Dedifferentiated amniotic fluid mesenchymal stem cell (primary cell): ENCODE measurements around the gene FIBP.
"Not testable (repeated sequence)": the region's sequence is repeated elsewhere in the genome, so short reads cannot be mapped to it uniquely, and the experiment has no call there.

Experiments
- DNase-seq: peaks from one replicate; pipeline ENCODE4 v3.0.0-alpha.2; 2016; ENCODE audit errors: extremely low spot score

Gene FIBP

DNA sequence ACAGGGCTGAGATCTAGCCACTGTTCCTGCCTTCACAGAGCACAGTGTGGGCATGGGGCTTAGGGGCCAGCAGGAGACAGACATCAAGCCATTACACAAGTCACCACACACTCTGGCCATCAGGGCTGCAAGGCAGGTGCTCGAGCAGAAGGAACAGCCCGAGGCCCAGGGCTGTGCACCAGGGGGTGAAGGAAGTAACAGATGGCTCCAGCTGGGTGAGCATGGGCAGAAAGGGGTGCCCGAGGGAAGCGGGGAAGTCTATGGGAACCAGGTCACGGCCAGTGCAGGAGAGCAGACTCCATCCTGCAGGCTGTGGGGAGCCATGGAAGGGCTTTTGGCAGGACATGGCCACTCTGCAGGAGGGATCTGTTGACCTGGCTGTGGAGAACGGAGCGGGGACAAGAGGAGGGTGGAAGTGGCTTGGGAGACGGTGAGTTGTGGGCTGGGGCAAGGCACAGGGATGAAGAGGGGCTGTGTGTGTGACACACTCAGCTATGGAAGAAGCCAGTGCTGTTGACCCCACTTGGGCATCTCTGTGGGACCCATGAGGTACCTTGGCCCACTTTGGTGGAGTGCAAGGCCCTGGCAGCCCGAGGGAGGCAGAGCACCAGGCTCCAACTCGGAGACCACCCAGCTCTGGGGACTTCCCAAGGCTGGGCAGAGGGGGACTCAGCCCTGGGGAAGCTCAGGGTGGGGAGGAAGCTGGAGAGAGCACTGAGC, 27.0 kb upstream of the FIBP start:
- DNase-seq, result no peak

DNA sequence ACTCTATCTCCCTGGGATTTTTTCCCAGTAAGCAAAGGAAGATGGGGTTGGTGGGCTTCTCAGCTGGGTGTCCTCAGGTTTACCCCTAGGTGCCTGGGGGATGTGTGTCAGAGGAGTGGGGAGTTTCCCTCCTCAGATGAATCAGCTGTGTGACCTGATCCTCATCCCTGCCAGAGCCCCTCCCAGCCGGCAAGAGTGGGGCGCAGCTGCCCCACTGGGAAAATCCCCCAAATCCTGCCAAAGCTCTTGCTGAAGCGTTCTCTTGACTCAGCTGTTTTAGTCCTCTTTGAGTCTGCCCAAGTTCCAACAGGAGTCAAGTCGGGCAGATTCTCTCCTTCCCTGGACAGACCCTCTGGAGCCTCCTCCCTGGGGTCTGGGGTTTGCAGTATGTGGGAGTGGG, 24.6 kb upstream of the FIBP start:
- DNase-seq, result no peak

DNA sequence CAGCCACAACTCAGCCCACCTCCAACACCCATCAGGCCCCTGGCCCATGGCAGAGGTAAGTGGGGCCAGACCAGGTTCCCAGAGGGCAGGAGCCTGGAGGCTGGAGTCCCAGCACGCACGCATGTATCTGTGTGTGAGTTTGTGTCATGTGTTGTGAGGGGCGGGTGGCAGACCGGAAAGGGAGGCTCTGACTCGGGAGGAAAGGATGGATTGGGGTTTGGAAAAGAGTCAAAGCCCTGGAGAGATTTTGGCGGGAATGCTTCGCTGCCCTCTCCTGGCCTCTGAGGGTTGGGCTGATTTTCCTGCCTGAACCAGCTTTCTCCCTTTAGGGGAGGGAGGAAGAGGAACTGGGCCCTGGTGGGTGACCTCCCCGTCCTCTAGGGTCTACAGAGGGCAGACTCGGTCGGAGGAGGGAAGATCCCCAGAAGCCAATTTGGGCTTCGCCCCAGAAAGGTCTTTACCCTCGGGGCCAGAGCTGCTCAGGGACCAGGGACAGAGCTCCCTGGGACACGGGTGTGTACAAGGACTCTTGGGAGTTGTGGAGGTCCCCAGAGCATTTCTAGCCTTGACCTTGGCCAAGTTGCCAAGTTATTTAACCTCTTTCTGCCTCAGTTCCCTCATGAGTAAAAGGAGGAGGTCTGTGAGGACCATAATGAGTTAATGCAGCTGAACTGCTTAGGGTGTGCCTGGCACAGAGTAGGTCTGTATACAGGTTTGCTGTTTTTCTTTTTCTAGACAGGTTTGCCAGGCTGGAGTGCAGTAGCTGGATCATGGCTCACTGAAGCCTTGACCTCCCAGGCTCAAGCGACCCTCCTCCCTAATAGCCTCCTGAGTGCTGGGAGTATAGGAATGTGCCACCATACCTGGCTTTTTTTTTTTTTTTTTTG, 23.7 kb upstream of the FIBP start:
- peak; percentile 49 for DNase-seq

DNA sequence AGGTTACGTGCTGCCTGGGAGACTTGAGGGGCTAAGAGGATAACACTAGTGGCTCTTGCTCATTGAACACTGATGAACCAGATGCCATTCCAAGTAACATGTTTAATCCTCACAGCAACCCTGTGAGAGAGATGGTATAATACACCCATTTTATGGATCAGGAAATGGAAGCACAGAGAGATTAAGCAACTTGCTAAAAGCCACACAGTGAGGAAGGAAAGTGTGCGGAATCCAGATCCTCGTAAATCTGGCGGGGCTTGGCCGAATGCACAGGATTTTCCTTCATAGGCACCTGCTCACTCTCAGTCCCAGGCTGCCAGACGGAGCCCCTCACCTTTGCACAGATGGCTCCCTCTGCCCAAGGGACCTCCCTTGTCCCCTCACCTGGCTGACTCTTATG, 19.6 kb upstream of the FIBP start:
- DNase-seq, result no peak

DNA sequence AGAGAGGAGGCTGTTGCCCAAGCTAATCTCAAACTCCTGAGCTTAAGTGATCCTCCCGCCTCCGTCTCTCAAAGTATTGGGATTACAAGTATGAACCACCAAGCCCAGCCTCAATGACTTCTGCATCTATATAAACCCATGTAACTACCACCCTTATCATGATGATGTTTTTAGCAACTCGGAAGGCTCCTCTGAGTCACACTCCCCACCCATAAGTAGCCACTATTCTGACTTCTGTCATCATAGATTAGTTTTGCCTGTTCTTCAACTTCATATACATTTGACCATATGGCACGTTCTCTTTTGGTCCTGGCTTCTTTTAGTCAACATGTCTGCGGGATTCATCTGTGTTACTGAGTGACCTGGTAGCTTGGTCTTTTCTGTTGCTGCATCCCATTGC, 18.3 kb upstream of the FIBP start:
- no peak for DNase-seq

DNA sequence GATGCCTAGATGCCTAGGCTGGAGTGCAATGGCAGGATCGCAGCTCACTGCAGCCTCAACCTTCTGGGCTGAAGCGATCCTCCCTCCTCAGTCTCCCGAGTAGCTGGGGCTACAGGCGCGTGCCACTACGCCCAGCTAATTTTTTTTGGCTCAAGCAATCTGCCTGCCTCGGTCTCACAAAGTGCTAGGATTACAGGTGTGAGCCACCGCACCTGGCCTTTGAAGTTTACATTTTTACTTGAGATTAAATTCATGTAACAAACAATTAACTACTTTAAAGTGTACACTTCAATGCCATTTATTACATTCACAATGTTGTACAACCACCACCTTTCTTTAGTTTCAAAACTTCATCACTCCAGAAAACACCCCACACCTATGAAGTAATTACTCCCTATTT, 15.4 kb upstream of the FIBP start:
- DNase-seq, result no peak

DNA sequence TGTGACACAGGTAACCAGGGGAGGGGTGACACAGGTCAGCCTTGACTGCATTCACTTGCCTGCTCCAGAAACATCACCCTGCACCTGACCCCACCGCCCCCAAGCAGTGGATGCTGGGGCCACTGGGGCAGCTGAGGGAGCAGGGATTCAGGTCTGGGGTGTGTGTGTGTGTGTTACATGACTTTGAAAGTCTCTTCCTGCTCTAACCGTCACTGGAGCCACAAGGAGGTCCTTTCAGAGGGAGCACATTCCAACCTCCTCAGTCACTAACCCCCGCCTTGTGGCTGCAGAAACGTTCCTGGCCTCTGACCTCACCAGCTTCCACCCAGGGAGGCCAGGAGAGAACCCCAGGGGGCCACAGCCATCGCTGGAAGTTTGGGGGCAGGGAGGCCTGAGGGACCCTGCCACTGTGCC, 14.8 kb upstream of the FIBP start:
- DNase-seq, result peak; percentile 66

DNA sequence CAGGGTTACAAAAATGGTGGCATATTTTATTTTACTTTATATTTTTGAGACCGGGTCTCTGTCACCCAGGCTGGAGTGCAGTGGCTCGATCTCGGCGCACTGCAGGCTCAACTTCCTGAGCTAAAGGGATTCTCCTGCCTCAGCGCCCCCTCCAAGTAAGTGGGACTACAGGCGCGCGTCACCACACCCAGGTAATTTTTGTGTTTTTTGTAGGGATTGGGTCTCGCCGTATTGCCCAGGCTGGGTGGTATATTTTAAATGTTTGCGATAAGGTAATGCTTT, 12.6 kb upstream of the FIBP start:
- DNase-seq, result no peak

DNA sequence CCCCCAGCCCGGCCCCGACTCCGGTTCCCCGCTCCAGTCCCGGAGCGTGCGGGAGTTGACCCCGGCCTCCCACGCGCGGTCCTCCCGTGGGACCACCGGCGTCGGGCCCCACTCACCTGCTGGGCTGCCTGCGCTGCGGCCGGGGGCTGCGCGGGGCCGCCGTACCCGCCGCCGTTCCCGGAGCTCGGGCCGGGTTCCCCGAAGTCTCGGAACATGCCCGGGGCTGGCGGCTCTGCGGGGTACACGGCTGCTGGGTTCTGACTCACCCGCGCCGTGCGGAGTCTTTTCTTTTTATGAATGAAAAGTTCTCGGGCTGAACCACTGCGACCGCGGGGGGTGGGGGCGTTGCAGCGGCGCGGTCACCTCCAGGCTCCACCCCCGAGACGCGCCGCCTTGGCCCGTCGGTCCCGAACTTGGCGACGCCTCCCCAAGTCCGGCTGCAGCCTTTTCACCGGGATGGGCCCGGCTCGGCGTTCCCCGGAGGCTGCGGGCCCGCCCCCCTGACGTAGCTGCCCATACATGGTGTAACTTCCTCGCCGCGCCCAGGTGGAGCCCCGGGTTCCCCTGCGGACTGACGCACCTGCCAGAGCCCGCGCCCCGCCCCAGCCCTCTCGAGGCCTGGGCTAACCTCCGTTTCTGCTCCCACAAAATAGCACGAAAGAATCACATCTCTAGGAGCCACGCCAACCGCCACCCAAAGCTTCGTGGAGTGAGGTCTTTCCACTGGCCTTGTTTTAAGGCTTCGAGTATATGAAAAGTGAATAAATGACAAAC, 12.0 kb upstream of the FIBP start, which contains the start of gene FOSL1:
FOSL1 (minus strand) TSS at position 264 of the 774 bp plus-strand sequence; CDS start at position 215, 49 bp downstream.
- DNase-seq, result peak; percentile 79

DNA sequence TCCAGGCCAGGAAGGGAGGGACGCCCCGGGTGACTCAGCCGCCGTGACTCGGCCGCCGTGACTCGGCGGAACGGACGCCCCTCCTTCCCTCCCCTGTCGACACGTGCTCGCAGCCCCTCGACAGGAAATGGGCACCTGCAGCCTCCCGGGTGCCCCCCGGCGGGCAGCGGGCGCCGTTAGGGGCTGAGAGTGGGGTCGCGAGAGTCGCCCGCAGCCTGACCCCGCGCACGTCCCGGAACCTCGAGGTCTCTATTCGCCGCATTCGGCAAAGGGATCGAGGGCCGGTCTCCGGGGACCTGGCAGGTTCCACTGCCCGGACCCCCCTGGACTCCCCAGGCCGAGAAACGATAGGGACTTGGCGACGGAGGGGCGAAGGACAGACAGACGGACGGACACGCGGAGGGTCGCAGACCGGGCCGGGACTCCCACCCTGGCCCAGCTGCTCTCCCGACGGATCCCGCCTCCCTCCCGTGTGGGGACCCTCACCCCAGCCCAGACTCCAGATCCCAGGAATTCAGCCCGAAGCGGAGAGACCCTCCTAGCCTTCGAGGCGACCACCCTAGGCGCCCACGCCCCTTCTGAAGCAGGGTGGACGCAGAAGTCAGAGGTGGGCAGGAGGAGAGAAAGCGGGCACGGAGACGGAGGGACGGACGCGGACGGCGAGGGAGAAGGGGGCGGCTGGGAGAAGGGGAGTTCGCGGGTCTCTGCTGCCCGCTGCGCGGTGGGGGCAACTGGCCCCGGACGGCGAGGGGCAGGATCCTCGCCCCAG, 11.3 kb upstream of the FIBP start:
- DNase-seq, result peak; percentile 46

DNA sequence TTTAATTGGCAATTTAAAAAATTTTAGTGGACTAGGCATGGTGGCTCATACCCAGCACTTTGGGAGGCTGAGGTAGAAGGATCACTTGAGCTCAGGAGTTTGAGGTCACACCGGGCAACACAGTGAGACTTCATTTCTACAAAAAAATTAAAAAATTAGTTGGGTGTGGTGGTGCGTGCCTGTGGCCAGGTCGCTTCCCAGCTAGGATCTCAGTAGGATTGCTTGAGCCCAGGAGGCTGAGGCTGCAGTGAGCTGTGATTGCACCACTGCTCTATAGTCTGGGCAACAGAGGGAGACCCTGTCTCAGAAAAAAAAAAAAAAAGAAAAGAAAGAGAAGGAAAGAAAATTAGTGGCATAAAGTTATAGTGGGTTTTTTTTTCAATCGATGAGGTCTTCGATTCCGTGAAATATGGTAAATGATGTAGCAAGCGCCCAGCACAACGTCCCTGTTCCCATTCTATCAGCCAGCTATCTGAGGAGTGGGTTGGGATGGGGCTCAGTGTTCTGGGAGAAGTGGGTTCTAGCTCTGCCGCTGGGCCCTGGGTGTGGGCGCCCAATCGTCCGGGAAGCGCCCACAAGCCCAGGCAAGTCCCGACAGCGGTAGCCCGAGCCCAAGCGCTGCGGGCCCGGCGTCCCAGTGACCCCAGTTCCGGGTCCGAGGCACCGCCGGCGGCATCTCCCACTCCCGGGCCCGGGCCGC, 10.5 kb upstream of the FIBP start:
- DNase-seq, result no peak

DNA sequence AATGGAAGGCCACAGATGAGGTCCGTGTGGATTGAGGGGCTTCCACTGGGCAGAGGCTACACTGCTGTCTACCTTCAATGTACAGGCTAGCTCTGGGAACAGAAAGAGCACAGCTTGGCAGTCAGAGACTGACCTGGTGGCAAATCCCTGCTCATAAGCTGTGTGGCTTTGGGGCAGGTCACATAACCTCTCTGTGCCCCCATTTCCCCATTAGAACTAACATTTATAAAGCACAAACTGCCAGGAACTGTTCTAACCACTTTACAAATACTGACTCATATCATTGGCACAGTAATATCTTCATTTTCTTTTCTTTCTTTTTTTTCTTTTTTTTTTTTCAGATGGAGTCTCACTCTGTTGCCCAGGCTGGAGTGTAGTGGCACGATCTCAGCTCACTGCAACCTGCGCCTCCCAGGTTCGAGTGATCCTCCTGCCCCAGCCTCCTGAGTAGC, 8.8 kb upstream of the FIBP start:
- no peak for DNase-seq

DNA sequence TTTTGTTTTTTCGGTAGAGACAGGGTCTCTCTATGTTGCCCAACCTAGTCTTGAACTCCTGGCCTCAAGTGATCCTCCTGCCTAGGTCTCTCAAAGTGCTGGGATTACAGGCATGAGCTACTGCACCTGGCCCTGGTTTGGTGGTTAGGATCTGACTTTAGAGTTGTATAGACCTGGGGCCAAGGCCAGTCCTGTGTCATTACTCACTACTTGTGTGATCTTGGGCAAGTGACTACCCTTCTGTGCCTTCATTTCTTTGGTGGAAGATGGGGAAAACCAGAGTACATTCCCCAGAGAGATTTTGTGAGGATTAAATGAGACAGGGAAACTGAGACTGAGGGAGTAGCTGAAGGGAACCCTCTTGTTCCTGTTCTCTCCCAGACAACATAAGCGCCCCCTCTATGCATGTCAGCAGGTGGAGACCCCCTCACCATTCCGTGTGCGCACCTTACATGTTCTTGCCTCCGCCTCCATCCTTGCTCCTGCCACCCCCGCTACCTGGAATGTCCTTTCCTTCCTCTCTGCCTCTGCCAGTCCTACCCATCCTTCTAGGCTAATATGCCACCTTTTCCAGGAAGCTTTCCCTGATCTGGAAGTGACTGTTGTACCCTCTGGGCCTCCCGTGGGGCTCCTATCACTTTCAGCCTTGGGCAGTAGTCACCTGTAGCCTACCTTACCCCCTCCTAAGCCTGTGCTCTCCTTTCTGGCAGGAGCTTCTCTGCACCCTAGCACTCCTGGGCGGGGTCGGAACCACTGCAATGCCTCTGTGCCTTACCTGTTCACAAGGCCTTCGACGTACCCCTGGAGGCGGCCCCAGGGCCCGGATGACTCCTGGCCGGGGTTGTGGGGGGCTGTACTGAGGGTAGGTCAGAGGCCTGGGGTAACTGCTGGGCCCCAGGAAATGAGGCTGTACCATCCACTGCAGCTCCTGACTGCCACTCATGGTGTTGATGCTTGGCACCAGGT, 8.0 kb upstream of the FIBP start:
- no peak for DNase-seq

DNA sequence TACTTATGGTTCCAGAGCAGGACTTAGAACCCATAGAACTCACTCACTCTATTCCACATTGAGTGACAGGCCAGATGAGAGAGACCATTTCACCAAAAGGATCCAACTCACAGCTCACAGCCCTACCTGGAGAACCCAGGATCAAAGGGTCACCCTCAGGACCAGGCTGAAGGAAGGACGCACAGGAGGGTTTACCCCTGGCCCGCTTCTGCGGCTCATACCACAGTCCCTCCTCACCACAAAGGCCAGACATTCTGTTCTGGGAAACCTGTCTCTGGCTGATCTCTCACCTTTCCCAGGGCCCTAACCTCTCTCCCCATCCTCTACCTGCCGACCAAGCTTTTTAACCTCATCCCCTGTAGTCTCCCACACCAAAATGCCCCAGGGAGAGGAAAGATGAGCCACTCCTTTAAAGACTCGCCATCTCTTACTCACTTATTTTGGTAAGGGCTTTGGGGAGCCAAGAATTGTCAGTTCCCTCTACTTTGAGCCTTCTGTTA, 7.3 kb upstream of the FIBP start:
- DNase-seq, result no peak

DNA sequence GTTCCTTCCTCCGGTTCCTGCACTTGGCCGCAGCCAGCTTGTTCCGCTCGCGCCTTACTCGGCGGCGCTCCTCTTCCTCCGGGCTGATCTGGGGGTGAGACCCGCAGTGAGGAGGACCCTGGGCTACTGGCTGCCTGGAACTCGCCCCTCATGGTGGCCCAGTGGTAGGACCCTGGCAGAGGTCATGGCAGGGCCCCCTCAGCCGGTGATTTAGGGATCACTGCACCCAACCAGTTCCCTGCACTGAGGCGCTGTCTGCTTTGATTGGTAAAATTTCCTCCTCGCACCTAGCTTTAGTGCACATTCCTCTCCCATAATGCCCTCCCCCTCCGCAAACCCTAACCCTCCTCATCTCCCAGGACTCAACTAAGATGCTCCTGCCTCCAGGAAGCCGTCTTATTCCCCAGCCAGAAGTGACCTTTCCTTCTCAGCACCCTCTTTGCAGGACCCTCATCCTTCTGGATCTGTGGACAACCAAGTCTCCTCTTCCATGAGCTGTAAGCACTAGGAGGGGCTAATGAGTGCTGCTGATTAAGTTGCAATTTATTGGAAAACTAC, 5.8 kb upstream of the FIBP start:
- no peak for DNase-seq

DNA sequence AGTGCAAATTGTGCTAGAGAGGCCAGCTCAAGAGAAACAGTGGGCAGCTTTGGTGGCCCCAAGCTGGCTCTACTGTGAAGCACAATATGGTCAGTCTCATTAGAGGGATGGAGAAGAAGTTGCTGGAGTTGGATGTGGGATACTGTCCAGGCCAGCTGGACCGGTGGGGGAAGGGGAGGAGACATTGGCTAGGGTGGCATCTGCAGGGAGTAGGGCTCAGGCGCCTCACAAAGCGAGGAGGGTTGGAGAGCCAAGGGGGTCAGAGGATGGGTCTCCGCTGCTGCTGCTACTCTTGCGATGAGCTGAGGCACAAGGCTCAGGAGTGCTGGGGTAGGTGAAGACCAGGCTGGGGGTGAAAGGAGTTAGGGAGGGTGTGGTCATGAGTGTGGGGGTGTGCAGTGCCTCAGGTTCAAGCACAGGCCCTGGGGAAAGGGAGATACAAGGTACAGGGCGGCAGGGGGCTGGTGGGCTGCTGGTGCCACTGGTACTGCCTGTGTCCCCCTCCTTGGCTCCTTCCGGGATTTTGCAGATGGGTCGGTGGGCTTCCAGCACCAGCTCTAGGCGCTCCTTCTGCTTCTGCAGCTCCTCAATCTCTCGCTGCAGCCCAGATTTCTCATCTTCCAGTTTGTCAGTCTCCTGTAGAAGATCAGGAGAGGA, 4.5 kb upstream of the FIBP start:
- no peak for DNase-seq

DNA sequence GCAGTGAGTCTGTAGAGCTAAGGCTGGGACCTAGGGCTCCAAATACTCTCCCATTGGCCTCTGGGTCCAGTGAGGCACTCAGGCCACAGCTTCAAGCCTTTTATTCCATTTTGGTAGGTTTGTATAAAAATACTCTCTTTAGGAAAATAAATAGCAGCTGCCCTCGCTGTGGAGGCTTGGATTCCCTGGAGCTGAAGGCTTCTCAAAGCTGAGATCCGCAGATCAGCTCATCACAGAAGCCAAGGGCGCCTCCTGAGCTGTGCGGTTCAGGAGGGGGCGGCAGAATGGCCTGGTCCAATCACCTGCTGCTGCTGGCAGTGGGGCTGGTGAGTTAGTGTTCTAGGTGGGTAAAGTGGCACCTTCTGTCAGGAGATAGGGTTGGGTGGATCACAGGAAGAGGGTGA, 3.9 kb upstream of the FIBP start:
- not testable (repeated sequence) for DNase-seq

DNA sequence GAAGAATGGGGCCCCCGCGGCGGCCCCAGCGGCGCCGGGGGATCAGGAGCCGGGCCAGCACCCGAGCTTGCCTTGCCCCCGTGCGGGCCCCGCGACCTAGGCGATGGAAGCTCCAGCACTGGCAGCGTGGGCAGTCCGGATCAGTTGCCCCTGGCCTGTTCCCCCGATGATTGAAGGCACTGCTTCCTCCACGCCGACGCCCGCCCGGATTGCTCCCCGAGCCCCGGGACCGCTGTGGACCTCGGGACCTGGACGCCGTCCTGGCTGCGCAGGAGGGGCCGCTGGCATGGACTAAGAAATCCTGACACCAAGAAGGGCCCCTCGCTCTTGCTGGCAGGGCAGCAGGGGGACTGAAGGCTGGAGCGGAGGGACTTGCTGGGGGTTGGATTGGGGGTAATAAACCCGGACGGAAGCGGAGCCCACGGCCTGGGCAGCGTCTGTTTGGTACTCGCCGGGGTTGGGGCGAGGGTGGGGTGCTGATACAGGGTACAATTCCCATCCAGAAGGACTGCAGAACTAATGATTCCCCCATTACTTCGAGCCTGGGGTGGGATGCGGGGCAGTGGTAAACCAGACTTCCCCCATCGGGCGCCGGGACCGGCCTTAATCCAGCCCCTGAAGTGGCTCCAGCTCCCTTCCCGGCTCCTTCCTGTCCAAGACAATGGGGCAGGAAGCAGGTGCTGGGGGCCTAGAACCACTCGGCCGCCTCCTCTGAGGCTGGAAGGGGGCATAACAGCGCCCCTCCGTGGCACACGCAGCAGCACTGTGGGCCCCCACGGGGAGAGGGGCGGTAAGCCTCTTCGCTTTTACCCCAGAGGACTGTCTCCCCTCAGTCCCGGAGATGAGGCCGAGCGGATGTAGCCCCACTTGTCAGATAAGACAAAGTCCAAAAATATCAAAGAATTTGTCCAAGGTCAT, 3.2 kb upstream of the FIBP start:
- no peak for DNase-seq
